Upper lobe of left lung (tissue), 4 donors: ENCODE results near the gene SPATA6L.

Experiments
- CTCF ChIP-seq, 6 experiments: fragments of 450-650 bp in 4 of 6; fragments of 200-600 bp in 2 of 6; sonication (generic) in 2 of 6; IDR thresholded peaks; one replicate each; pipeline ENCODE4 v1.5.1; 2016 to 2019; ENCODE audit warnings: antibody characterized with exemption in 6 of 6
- EP300 ChIP-seq, 4 donors: sonication (generic); formaldehyde crosslinking; IDR thresholded peaks; one replicate each; pipeline ENCODE4 v1.5.1; 2017; ENCODE audit warnings: antibody characterized with exemption in 4 of 4, control low read depth in 2 of 4
- POLR2A ChIP-seq, 4 donors: fragments of 450-650 bp; IDR thresholded peaks; one replicate each; pipeline ENCODE4 v1.5.1; 2016 to 2017; ENCODE audit warnings: antibody characterized with exemption in 4 of 4, mild to moderate bottlenecking in 2 of 4

DNA sequence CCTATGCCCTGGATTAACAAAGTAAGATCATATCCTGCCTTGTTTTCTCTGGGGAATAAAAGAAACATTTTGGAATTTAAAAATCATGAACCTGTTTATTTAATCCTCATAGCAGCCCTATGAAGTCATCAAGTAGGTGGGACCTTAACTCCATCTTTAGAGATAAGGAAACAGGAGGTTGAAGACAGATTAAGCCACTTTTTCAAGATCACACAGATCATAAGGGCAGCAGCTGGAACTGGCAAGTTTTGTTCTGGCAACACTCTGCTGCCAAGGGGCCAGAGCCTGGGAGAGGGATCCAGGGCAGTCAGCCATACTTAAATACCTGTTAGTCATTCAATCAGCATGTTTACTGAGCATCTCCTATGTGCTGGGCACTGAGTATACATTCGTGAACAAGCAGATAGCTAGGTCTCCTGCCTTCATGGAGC, 112.3 kb downstream of the SPATA6L start:
- TF ChIP-seq CTCF (IDR thresholded peaks at IDR 0.05) (no peak), EP300 (IDR thresholded peaks at IDR 0.05) (no peak), POLR2A (IDR thresholded peaks at IDR 0.05) (no peak)
